Transverse colon (tissue), 4 donors: Measurements from ENCODE around the gene MSH2.

Experiments used
- CTCF ChIP-seq, 5 experiments: fragments of 200-600 bp in 3 of 5; fragments of 450-650 bp in 2 of 5; sonication (generic) in 3 of 5; IDR thresholded peaks; 1 replicate in 2 of 5; 2 replicates in 3 of 5; pipeline ENCODE4 v1.5.1; 2016 to 2017; ENCODE audit warnings: antibody characterized with exemption in 5 of 5, inconsistent platforms in 3 of 5, mild to moderate bottlenecking in 2 of 5, moderate library complexity in 1 of 5
- EP300 ChIP-seq: sonication (generic); formaldehyde crosslinking; IDR thresholded peaks from one replicate; pipeline ENCODE4 v1.6.1; 2017; ENCODE audit warnings: antibody characterized with exemption, low read depth
- POLR2A ChIP-seq: fragments of 450-650 bp; IDR thresholded peaks from one replicate; pipeline ENCODE4 v1.6.1; 2016; ENCODE audit warnings: antibody characterized with exemption, mild to moderate bottlenecking, moderate library complexity
- POLR2AphosphoS5 ChIP-seq, 3 donors: sonication (generic); formaldehyde crosslinking; IDR thresholded peaks; one replicate each; pipeline ENCODE4 v1.6.1; 2016; ENCODE audit warnings: antibody characterized with exemption in 3 of 3

DNA sequence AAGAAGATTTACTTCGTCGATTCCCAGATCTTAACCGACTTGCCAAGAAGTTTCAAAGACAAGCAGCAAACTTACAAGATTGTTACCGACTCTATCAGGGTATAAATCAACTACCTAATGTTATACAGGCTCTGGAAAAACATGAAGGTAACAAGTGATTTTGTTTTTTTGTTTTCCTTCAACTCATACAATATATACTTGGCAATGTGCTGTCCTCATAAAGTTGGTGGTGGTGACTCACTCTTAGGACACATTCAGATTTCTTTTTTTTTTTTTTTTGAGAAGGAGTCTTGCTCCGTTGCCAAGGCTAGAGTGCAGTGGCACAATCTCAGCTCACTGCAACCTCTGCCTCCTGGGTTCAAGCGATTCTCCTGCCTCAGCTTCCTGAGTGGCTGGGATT lies 26.8 kb downstream of the MSH2 start:
- TF ChIP-seq POLR2A (no peak), POLR2AphosphoS5 (IDR thresholded peaks at IDR 0.05) (no peak), CTCF (IDR thresholded peaks at IDR 0.05) (no peak), EP300 (no peak)
